CD4-positive, alpha-beta T cell treated with Interferon gamma for 1 hour (primary cell): Measurements from ENCODE around the gene CPEB4.

Source experiments
- DNase-seq: peaks from one replicate; pipeline ENCODE4 v3.0.0-alpha.2; 2020

CPEB4 gene

GRCh38 chr5:173953528-173954090 lies 65.5 kb downstream of the CPEB4 start:
- DNase-seq, result no peak

GRCh38 chr5:173954671-173955521 lies 66.7 kb downstream of the CPEB4 start:
- DNase-seq, result no peak

- no peak for DNase-seq
These were observed 72.8 kb downstream of the CPEB4 start for GRCh38 chr5:173960986-173961385.

GRCh38 chr5:173961418-173961817 lies 73.3 kb downstream of the CPEB4 start:
- no peak for DNase-seq

GRCh38 chr5:173962436-173962972 lies 74.4 kb downstream of the CPEB4 start:
- no peak for DNase-seq

GRCh38 chr5:173963182-173963838 lies 75.2 kb downstream of the CPEB4 start:
- DNase-seq, result no peak

GRCh38 chr5:173963867-173964441 lies 75.8 kb downstream of the CPEB4 start:
- DNase-seq, result no peak

GRCh38 chr5:173964506-173964905 lies 76.4 kb downstream of the CPEB4 start:
- DNase-seq, result no peak

- DNase-seq, result no peak
These were observed 79.1 kb downstream of the CPEB4 start for GRCh38 chr5:173967241-173967640.

- no peak for DNase-seq
These were observed 80.1 kb downstream of the CPEB4 start for GRCh38 chr5:173968154-173968797.

GRCh38 chr5:173969167-173970049 lies 81.3 kb downstream of the CPEB4 start:
- DNase-seq, result no peak

GRCh38 chr5:173970878-173971650 lies 82.9 kb downstream of the CPEB4 start:
- DNase-seq, result no peak

GRCh38 chr5:173971681-173972345 lies 83.7 kb downstream of the CPEB4 start:
- no peak for DNase-seq

GRCh38 chr5:173972607-173972924 lies 84.4 kb downstream of the CPEB4 start:
- no peak for DNase-seq

GRCh38 chr5:173972925-173973615 lies 84.9 kb downstream of the CPEB4 start:
- peak; percentile 61 for DNase-seq

- no peak for DNase-seq
These were observed 85.4 kb downstream of the CPEB4 start for GRCh38 chr5:173973616-173973969.

GRCh38 chr5:173974688-173975239 lies 86.6 kb downstream of the CPEB4 start:
- DNase-seq, result no peak

- no peak for DNase-seq
These were observed 93.1 kb downstream of the CPEB4 start for GRCh38 chr5:173981185-173981761.

GRCh38 chr5:173984218-173984617 lies 96.1 kb downstream of the CPEB4 start:
- no peak for DNase-seq
